Measurements from ENCODE around the gene ACIN1. TPM values are rescaled to one million over a fixed set of nuclear protein-coding genes. Genes with fewer than 3 reads are reported as not detected.

Gene ACIN1
- total RNA-seq, 1 experiment from 2014 or later = 171 TPM

DNA sequence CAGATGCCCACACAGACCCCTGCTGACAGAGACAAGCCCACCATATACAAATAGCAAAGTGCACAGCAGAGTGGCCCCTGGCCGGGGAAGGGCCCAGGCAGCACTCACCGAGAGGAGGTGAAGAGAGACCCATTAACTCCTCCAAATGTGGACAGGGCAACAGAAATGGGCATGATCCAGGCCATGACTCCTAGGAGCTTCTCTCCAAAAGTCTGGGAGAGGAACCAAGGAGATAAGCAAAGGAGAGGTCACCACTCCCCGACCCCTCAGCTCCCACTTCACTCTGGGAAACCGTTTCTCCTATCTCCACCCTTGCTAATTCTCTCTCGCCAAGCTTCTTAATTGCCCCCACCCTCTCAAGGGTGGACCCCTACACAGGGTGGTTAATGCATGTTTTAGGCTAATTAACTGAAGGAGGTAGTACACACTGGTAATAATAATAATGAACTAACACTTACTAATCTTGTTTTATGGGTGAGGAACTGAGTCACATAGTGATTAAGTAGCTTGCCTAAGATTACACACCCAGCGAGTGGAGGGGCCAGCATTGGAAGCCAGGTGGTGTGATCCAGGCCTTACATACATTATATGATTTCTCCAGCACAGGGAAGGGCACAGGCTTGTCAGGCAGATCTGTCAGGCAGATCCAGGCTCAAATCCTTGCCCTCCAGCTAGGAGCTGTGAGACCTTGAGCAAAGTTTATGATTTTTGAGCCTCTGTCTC, 43.0 kb upstream of the ACIN1 start:
- H4K20me1 ChIP-seq (ENCODE audit: insufficient read depth) = no peaks in the 10 kb centered on the region
- H3K4me2 ChIP-seq = no peak overlapping the region
- H3K4me1 ChIP-seq (replicated peaks; ENCODE audit: insufficient read depth) = peaks cover 19% of the 10 kb centered on the region
- H3K27me3 ChIP-seq (ENCODE audit: insufficient read depth, low read depth) = no peaks in the 10 kb centered on the region
- no peaks in the 10 kb centered on the region for H3F3A ChIP-seq (ENCODE audit: insufficient read depth, low read depth)
- no peak for DNase-seq
- no peaks in the 10 kb centered on the region for H3K9me2 ChIP-seq (ENCODE audit: insufficient read depth)
- TF ChIP-seq, protein P1, sequence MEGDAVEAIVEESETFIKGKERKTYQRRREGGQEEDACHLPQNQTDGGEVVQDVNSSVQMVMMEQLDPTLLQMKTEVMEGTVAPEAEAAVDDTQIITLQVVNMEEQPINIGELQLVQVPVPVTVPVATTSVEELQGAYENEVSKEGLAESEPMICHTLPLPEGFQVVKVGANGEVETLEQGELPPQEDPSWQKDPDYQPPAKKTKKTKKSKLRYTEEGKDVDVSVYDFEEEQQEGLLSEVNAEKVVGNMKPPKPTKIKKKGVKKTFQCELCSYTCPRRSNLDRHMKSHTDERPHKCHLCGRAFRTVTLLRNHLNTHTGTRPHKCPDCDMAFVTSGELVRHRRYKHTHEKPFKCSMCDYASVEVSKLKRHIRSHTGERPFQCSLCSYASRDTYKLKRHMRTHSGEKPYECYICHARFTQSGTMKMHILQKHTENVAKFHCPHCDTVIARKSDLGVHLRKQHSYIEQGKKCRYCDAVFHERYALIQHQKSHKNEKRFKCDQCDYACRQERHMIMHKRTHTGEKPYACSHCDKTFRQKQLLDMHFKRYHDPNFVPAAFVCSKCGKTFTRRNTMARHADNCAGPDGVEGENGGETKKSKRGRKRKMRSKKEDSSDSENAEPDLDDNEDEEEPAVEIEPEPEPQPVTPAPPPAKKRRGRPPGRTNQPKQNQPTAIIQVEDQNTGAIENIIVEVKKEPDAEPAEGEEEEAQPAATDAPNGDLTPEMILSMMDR (conservative IDR thresholded peaks at IDR 0.05) = no peak
- no peak for TF ChIP-seq EZH2 (IDR thresholded peaks at IDR 0.05; ENCODE audit: low read depth)
- H3K79me2 ChIP-seq (ENCODE audit: low read depth) = no peaks in the 10 kb centered on the region
- POLR2A ChIA-PET (ENCODE audit: unreplicated experiment) = no interaction called here
- CTCF ChIA-PET = no interaction called here
- intact Hi-C loops (cut with micrococcal nuclease; ENCODE audit: unreplicated experiment) = no loop called here
- no peak overlapping the region for H2AFZ ChIP-seq
- no peak overlapping the region for H3K4me3 ChIP-seq
- BruUV-seq (replicated peaks) = no TSS peak
- H3K9me3 ChIP-seq (ENCODE audit: insufficient read depth, low read depth) = no peaks in the 10 kb centered on the region
- no peaks in the 10 kb centered on the region for H3K36me3 ChIP-seq (ENCODE audit: low read depth)
- no peak overlapping the region for H3K27ac ChIP-seq

DNA sequence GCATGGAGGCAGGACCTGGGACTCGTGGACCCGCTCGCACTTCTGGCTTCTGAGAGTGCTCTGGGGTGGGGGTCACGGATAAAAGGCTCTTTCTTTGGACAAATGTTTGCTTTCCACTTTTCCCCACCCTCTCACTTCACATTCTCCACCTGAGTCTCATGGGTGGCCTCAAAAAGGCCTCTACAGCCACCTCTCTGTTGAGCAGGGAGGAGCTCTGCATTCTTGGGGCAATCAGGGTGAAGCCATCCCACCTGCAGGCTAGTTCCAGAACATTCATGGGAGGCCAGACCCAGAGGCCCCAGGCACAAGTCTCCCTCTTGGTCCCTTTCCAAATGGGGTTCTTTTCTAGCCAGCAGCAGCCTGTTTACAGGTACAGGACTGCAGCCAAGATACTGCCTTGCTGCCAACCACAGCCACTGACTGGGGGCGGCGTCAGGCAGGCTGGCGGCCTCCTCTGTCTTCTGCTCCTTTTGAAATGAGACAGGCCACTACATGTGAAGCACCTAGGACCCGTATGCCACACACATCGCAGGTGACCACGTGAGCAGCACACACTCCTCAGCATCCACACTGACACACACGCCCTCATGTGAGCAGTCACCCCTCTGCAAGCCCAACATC, 42.4 kb upstream of the ACIN1 start:
- no peaks in the 10 kb centered on the region for H3K36me3 ChIP-seq (ENCODE audit: low read depth)
- no peak for DNase-seq
- BruUV-seq (replicated peaks) = no TSS peak
- H3K4me3 ChIP-seq = no peak overlapping the region
- H4K20me1 ChIP-seq (ENCODE audit: insufficient read depth) = no peaks in the 10 kb centered on the region
- no peak overlapping the region for H2AFZ ChIP-seq
- no peak overlapping the region for H3K27ac ChIP-seq
- TF ChIP-seq EZH2 (IDR thresholded peaks at IDR 0.05; ENCODE audit: low read depth) = no peak
- TF ChIP-seq, protein P1 (conservative IDR thresholded peaks at IDR 0.05) = no peak
- peaks cover 13% of the 10 kb centered on the region for H3K4me1 ChIP-seq (replicated peaks; ENCODE audit: insufficient read depth)
- no peaks in the 10 kb centered on the region for H3K79me2 ChIP-seq (ENCODE audit: low read depth)
- no peaks in the 10 kb centered on the region for H3F3A ChIP-seq (ENCODE audit: insufficient read depth, low read depth)
- ChIA-PET CTCF (no interaction called here), POLR2A (ENCODE audit: unreplicated experiment) (no interaction called here)
- H3K27me3 ChIP-seq (ENCODE audit: insufficient read depth, low read depth) = no peaks in the 10 kb centered on the region
- intact Hi-C loops (cut with micrococcal nuclease; ENCODE audit: unreplicated experiment) = no loop called here
- H3K4me2 ChIP-seq = no peak overlapping the region
- H3K9me2 ChIP-seq (ENCODE audit: insufficient read depth) = no peaks in the 10 kb centered on the region
- no peaks in the 10 kb centered on the region for H3K9me3 ChIP-seq (ENCODE audit: insufficient read depth, low read depth)

- intact Hi-C loops (cut with micrococcal nuclease; ENCODE audit: unreplicated experiment) = no loop called here
- no peak overlapping the region for H3K27ac ChIP-seq
- no peaks in the 10 kb centered on the region for H4K20me1 ChIP-seq (ENCODE audit: insufficient read depth)
- no peak for DNase-seq
- no peak overlapping the region for H2AFZ ChIP-seq
- no peak overlapping the region for H3K4me3 ChIP-seq
- H3F3A ChIP-seq (ENCODE audit: insufficient read depth, low read depth) = no peaks in the 10 kb centered on the region
- no TSS peak for BruUV-seq (replicated peaks)
- no peaks in the 10 kb centered on the region for H3K79me2 ChIP-seq (ENCODE audit: low read depth)
- CTCF ChIA-PET = no interaction called here
- POLR2A ChIA-PET (ENCODE audit: unreplicated experiment) = no interaction called here
- no peak overlapping the region for H3K4me2 ChIP-seq
- H3K36me3 ChIP-seq (ENCODE audit: low read depth) = no peaks in the 10 kb centered on the region
- no peaks in the 10 kb centered on the region for H3K9me2 ChIP-seq (ENCODE audit: insufficient read depth)
- no peaks in the 10 kb centered on the region for H3K27me3 ChIP-seq (ENCODE audit: insufficient read depth, low read depth)
- H3K4me1 ChIP-seq (replicated peaks; ENCODE audit: insufficient read depth) = peaks cover 7% of the 10 kb centered on the region
- no peaks in the 10 kb centered on the region for H3K9me3 ChIP-seq (ENCODE audit: insufficient read depth, low read depth)
- TF ChIP-seq EZH2 (IDR thresholded peaks at IDR 0.05; ENCODE audit: low read depth) = no peak
- TF ChIP-seq, protein P1 (conservative IDR thresholded peaks at IDR 0.05) = no peak
These were observed 41.7 kb upstream of the ACIN1 start for GRCh38 chr14:23136566-23137133.
